ENCODE data around the gene B3GNT5.

B3GNT5 gene

DNA sequence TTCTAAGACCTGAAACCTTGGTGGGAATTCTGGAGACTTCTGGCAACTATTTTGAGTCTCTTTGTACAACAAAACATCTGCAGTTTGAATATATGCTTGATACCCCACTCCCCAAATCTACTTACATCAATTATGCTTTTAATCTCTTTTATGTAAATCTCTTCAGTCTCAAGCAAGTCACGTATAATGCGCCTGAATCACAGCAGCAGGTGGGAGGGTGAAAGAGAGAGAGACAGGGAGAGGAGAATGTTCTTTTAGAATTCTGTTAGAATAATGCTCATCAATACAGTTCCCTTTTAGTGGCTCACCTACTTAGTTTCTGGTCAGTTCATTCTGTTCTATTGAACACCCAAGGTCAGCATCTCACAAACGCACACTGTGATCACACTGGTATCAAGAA, 22.2 kb upstream of the B3GNT5 start:
- DNase-seq (ENCODE audit: low spot score): no peak

DNA sequence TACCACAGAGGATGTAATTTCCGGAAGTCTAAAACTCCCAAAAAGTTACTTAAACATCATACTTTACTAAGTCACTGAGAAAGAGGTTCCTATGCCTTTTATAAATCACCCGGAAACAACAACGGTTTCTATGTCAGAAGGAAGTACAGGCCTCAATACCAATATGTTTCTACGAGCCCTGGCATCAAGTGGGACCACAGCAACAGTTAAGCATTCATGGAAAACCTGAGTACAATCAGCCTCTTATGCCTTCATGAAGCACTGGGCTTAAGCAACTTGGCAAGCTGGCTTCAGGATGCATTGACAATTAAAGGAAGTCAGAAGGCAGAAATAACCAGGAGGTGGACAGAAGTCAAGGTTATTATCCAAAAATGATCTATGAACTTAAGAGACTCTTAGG, 19.1 kb upstream of the B3GNT5 start:
- DNase-seq (ENCODE audit: low spot score): no peak

- no peak for DNase-seq (ENCODE audit: low spot score)
Measured at GRCh38 chr3:183239046-183239445, 14.0 kb upstream of the B3GNT5 start.

- no peak for DNase-seq (ENCODE audit: low spot score)
Measured at GRCh38 chr3:183242431-183242830, 10.6 kb upstream of the B3GNT5 start.

DNA sequence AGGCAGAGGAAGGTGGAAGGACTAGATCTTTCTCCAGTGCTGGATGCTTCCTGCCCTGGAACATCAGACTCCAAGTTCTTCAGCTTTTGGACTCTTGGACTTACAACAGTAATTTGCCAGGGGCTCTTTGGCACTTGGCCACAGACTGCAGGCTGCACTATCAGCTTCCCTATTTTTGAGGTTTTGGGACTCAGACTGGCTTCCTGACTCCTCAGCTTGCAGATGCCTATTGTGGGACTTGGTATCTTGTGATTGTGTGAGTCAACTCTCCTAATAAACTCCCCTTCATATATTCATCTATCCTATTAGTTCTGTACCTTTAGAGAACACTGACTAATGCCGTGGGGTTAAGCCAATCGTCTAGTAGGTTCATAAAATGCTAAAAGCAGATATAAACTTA, 8.8 kb upstream of the B3GNT5 start:
- DNase-seq (ENCODE audit: low spot score): no peak

DNA sequence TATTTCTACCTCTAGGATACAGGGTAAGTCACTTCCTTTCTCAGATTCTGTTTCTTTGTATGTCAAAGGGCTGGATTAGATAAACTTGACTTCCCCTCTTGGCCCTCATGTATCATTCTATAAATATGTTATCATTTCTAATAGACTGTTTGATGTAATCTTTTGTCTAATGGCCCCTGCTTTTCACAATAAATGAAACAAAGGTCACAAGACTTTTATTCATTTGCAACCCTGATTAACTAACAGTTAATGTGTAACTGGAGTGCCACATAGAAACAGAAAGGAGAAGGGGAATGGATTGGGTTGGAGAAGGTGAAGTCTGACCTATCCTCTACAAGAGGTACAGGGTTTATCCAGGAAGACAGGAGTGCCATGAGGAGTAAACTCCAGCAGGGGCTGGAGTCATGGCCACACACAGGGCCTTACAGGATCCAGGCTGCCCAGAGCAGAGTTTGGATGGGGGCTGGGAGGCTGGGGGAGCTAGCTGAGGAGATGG, 8.0 kb upstream of the B3GNT5 start:
- no peak for DNase-seq (ENCODE audit: low spot score)

DNA sequence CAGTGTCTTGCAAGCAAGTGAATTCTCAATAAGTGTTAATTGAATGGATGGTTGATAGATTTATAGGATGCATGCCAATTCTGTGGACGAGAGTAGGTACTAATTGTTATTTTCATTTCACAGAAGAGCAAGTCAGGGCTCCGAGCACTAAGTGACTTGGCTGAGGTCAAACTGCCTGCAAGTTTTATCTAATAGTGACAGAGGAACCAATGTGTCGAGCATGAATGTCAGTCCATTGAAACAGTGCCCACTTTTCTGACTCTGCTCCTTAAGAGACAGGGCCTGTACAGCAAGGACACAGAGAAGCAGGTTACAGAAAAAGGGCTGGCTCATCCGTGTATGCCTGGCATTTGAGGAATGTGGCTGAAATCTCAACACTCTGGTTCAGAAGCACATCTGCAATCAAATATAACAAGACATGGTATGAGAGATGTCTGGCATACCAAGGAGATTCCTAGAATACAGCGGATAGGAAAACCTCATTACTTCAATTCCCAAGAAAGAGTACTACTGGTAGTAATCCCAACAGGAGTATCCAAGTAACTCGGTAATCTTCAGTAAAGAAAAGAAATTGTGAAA, 6.0 kb upstream of the B3GNT5 start:
- DNase-seq (ENCODE audit: low spot score): no peak

GRCh38 chr3:183249006-183249718, 3.9 kb upstream of the B3GNT5 start:
- DNase-seq (ENCODE audit: low spot score): no peak

DNA sequence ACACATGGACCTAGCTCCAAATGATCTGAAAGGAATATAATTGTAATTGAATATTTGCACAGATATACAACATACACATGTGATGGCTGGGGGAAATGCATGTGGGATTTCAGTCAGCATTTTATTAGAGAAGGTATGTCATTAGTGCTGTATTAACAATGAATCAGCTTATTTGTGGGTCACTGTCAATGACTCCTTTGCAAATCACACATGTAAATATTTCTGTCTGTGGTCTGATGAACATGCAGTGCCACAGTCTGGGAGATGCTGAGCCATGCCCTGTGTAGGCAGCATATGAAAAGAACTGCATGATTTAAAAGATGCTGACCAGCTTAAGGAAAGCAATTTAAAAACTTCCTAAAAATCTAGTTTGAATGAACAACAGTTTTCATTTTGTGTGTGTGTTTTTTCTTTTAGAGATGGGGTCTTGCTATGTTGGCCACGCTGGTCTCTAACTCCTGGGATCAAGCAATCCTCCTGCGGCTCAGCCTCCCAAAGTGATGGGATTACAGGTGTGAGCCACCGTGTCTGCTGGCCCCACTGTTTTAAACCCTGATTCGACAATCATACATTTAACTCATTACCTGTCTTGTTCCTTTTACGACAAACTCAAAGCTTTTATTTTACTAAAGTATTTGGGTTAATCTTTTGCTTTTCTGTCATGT, 803 bp upstream of the B3GNT5 start:
- no peak for DNase-seq (ENCODE audit: low spot score)

DNA sequence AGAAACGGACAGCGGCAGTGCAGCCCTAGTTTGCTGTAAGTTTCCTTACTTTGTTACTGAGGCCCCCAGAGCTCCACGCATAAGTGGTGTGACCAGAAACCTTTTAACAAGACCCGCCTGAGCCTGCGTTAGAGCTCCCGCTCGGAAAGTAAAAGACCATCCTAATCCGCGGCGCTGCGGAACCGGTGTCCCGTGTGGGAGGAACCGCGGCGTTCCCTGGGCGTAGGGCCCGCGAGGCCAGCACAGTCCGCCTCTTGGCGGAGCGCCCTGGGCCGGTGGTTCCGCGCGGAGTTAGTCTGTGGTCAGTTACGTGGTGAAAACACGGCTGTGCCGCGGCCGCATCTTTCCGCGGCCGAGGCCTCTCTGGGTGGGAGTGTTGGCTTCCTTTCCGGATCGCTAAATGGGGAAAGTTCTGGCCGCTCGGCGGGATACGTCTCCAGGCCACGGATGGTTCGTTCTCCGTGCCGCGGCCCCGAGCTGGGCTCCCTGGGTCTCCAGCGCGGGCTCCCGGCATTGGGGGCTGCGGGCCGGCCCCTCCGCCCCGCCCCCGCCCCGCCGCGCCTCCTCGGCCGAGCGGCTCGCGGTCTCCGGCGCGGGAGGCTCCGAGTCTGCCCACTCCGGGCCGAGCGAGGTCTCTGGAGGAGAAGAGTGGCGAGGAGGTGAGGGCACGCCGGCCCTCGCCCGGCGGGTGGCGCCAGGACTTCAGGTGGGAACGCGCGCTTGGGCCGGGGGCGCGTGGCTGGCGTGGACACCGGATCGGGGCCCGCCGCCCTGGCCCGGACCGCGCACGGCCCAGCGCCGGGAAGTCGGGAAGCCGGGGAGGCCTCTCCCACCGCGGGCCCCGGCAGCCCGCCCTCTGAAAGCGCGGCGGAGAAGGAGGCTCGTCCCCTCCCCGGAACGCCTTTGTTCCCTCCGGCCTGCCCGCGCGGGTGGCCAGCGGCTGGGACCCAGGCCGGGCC, 754 bp downstream of the B3GNT5 start:
- peak; percentile 80 for DNase-seq (ENCODE audit: low spot score)

DNA sequence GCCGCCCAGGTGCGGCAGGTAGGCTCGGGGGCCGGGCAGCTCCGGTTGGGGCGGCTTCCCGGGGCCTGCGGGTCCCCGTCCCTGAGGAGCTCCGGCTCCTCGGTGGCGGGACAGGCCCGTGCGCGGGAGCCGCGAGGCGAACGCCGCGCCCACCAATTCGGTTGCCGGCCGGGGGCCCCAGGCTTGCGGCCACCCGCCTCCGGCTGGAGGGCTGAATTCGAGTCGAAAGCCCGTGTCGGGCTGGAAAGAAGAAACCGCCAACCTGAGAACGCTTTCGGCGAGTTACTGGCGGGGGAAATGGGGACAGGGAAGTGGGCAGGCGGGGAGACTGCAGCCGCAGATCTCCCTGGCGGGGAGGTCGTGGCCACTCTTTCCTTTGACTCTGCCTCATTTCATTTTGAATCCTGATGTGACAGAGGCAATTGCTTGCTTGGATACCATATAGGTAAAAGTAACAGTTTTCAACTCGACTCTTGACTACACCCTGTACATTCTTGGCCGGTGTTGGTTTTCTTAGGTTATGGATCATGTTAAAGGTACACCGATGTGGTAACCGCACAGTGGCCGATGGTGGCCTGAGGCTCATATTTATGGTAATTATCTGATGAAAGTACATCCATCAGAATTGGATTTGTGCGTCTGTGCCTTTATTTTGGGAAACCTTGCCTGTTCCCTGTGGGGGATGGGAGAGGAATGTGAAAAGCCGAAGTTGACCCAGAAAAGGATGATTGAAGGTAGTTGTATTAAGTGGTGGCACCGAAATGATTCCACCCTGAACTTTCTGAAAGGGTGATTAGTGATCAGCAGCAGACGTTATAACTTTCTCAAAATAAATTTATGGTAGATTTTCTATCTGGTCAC, 1.7 kb downstream of the B3GNT5 start:
- no peak for DNase-seq (ENCODE audit: low spot score)

- no peak for DNase-seq (ENCODE audit: low spot score)
Measured at GRCh38 chr3:183255348-183255730, 2.3 kb downstream of the B3GNT5 start.

DNA sequence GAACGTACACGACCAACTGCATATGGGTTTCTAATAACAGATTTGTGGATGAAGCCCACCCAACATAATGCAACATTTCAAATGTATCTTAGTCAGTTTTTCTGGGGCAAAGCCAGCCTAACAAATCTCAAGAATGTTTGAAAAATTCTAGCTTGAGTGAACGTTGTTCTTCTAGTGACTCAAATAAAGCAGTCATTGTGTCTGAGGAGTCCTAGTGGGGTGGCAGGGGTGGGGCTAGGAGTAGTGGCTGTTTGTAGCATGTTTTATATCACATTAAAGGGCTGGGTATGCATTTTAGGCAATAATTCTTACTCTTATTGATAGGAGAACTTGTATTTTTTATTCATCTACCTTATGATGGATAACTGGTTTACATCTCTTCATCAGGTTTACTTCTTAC, 6.0 kb downstream of the B3GNT5 start:
- no peak for DNase-seq (ENCODE audit: low spot score)

- no peak for DNase-seq (ENCODE audit: low spot score)
Measured at GRCh38 chr3:183259621-183260020, 6.6 kb downstream of the B3GNT5 start.

DNA sequence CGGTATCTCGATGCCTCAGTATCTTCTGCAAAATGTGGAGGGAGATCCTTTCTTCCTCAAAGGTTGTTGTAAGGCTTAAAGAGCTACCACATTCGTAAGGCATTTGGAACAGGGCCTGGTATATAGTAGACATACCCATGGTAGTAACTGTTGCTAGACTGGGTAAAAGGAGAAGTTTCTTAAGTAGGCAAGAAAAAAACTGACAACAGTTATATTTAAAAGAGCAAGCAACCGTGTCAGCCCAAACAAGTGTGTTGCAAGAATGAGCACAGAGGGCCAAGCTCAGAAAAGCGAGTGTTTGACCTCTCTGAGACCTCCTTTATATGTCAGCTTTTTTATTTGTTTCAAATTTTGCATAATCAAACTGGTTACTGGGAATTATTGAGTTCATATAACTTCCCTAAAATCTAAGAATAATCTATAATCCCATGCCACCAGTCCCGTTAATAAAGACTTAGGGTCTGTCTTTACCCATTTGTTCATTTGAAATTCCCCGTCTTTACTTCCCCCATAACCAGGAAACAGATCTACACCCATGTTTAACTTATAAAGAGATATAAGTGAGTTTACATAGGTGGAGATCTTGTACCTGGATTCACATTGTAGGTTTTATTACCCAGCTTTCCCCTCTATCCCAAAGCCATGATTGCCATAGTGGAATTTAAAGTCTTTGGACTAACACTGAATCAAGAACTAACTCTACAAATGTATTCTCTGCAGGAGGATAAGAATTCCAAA, 7.3 kb downstream of the B3GNT5 start:
- DNase-seq (ENCODE audit: low spot score): no peak

- no peak for DNase-seq (ENCODE audit: low spot score)
Measured at GRCh38 chr3:183261151-183261724, 8.2 kb downstream of the B3GNT5 start.

- DNase-seq (ENCODE audit: low spot score): no peak
Measured at GRCh38 chr3:183262875-183263378, 9.9 kb downstream of the B3GNT5 start.

DNA sequence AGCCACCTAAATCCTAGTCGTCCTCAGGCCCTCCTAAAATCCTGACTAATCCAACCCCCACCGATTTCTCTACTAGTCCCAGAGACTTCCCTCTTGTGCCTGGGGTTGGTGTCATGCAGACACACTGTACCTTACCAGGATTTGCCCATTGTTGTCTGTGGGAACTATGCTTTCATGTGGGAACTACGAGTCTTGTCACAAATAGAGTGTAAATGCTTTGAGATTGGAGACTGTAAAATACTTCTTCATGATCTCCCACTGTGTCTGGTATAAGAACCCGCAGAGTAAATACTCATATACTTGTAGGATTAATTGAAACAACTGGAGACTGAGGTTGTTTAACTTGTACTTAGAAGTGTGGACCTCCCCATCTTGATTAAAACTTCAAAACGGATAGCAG, 11.2 kb downstream of the B3GNT5 start:
- no peak for DNase-seq (ENCODE audit: low spot score)

DNA sequence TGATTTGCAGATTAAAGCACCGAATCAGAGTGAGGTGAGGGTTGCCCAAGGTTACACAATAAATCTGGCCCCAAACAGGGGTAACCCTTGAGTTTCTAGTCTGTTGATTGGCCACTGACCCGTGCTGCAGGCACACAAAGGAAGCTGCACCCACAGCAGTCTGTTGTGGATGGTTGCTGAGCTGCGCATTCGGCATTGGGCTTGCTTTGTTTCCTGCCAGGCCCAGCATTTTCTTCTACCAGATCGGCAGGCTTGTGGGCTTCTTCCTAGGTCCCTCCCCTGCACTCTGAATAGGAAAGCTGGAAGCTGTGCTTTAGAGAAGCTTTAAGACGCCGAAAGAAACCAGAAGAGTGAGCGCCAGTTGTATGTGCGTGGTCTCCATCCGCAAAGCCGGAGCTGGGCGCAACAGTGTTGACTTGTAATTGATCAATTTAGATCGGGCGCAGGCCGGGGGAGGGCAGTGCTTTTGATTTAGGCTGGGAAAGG, 12.1 kb downstream of the B3GNT5 start:
- DNase-seq (ENCODE audit: low spot score): no peak

Measured in left forelimb (tissue), 1 donor.